IPS-18a (cell line): Measurements from ENCODE around the gene PTBP2.
"Not testable (repeated sequence)": the region's sequence is repeated elsewhere in the genome, so short reads cannot be mapped to it uniquely, and the experiment has no call there.

ENCODE experiments used
- H3K27ac ChIP-seq: one replicate; pipeline ENCODE4 v1.5.1; 2013; ENCODE audit warnings: low read length
- H3K27me3 ChIP-seq: one replicate; pipeline ENCODE4 v1.6.1; 2013; ENCODE audit warnings: mild to moderate bottlenecking, low read length; ENCODE audit not compliant: control insufficient read depth, insufficient read depth
- H3K36me3 ChIP-seq: one replicate; pipeline ENCODE4 v1.6.1; 2013; ENCODE audit warnings: low read depth, low read length; ENCODE audit not compliant: control insufficient read depth
- H3K4me1 ChIP-seq: one replicate; pipeline ENCODE4 v1.6.1; 2013; ENCODE audit warnings: low read depth, low read length; ENCODE audit not compliant: control insufficient read depth
- H3K4me3 ChIP-seq: one replicate; pipeline ENCODE4 v1.5.1; 2013; ENCODE audit warnings: low read length
- H3K9ac ChIP-seq: one replicate; pipeline ENCODE4 v1.6.1; 2013; ENCODE audit warnings: mild to moderate bottlenecking, low read length, moderate library complexity
- H3K9me3 ChIP-seq: one replicate; pipeline ENCODE4 v1.6.1; 2013; ENCODE audit warnings: low read depth, low read length; ENCODE audit not compliant: control insufficient read depth

PTBP2 gene

GRCh38 chr1:96772972-96773371, 51.4 kb downstream of the PTBP2 start:
- H3K4me3 ChIP-seq = no peak overlapping the region
- peaks cover 9% of the 10 kb centered on the region for H3K4me1 ChIP-seq
- no peaks in the 10 kb centered on the region for H3K27me3 ChIP-seq
- no peak overlapping the region for H3K9ac ChIP-seq
- peaks cover 57% of the 10 kb centered on the region for H3K36me3 ChIP-seq
- H3K9me3 ChIP-seq = no peaks in the 10 kb centered on the region
- no peak overlapping the region for H3K27ac ChIP-seq

GRCh38 chr1:96782206-96782605, 60.6 kb downstream of the PTBP2 start:
- Histone ChIP-seq H3K9ac (no peak overlapping the region), H3K4me1 (no peaks in the 10 kb centered on the region), H3K27me3 (no peaks in the 10 kb centered on the region), H3K27ac (no peak overlapping the region), H3K36me3 (peaks cover 93% of the 10 kb centered on the region), H3K9me3 (no peaks in the 10 kb centered on the region), H3K4me3 (no peak overlapping the region)

GRCh38 chr1:96782856-96783255, 61.3 kb downstream of the PTBP2 start:
- Histone ChIP-seq H3K27ac (no peak overlapping the region), H3K4me3 (no peak overlapping the region), H3K9me3 (no peaks in the 10 kb centered on the region), H3K27me3 (no peaks in the 10 kb centered on the region), H3K9ac (no peak overlapping the region), H3K4me1 (no peaks in the 10 kb centered on the region), H3K36me3 (peaks cover 96% of the 10 kb centered on the region)

GRCh38 chr1:96790599-96790998, 69.0 kb downstream of the PTBP2 start:
- Histone ChIP-seq H3K36me3 (peaks cover 69% of the 10 kb centered on the region), H3K4me1 (no peaks in the 10 kb centered on the region), H3K9me3 (no peaks in the 10 kb centered on the region), H3K4me3 (no peak overlapping the region), H3K27ac (no peak overlapping the region), H3K27me3 (no peaks in the 10 kb centered on the region), H3K9ac (no peak overlapping the region)

- no peaks in the 10 kb centered on the region for H3K27me3 ChIP-seq
- no peak overlapping the region for H3K27ac ChIP-seq
- H3K4me1 ChIP-seq = no peaks in the 10 kb centered on the region
- no peaks in the 10 kb centered on the region for H3K9me3 ChIP-seq
- H3K36me3 ChIP-seq = peaks cover 54% of the 10 kb centered on the region
- H3K9ac ChIP-seq = no peak overlapping the region
- no peak overlapping the region for H3K4me3 ChIP-seq
Observed at GRCh38 chr1:96792220-96792619, 70.6 kb downstream of the PTBP2 start.

- peaks cover 18% of the 10 kb centered on the region for H3K36me3 ChIP-seq
Observed at GRCh38 chr1:96801696-96802095, 80.1 kb downstream of the PTBP2 start.

GRCh38 chr1:96804648-96805047, 83.1 kb downstream of the PTBP2 start:
- Histone ChIP-seq H3K4me1 (peaks cover 17% of the 10 kb centered on the region), H3K36me3 (peaks cover 39% of the 10 kb centered on the region), H3K27me3 (no peaks in the 10 kb centered on the region), H3K9me3 (no peaks in the 10 kb centered on the region), H3K4me3 (no peak overlapping the region), H3K9ac (no peak overlapping the region), H3K27ac (no peak overlapping the region)

More at GRCh38 chr1:96801696-96802095, 80.1 kb downstream of the PTBP2 start:
- not testable (repeated sequence) for H3K27ac ChIP-seq, H3K9me3 ChIP-seq, H3K9ac ChIP-seq, H3K4me3 ChIP-seq, H3K27me3 ChIP-seq
- H3K4me1 ChIP-seq = peaks cover 17% of the 10 kb centered on the region

GRCh38 chr1:96808191-96808590, 86.6 kb downstream of the PTBP2 start:
- Histone ChIP-seq H3K4me1 (peaks cover 10% of the 10 kb centered on the region), H3K36me3 (peaks cover 54% of the 10 kb centered on the region), H3K27me3 (no peaks in the 10 kb centered on the region), H3K9ac (no peak overlapping the region), H3K27ac (no peak overlapping the region), H3K9me3 (no peaks in the 10 kb centered on the region), H3K4me3 (no peak overlapping the region)

- Histone ChIP-seq H3K4me1 (no peaks in the 10 kb centered on the region), H3K9ac (no peak overlapping the region), H3K36me3 (peaks cover 53% of the 10 kb centered on the region), H3K27me3 (no peaks in the 10 kb centered on the region), H3K27ac (no peak overlapping the region), H3K4me3 (no peak overlapping the region), H3K9me3 (no peaks in the 10 kb centered on the region)
Observed at GRCh38 chr1:96815914-96816313, 94.3 kb downstream of the PTBP2 start.

- Histone ChIP-seq H3K9me3 (no peaks in the 10 kb centered on the region), H3K4me1 (no peaks in the 10 kb centered on the region), H3K4me3 (no peak overlapping the region), H3K36me3 (peaks cover 23% of the 10 kb centered on the region), H3K9ac (no peak overlapping the region), H3K27me3 (no peaks in the 10 kb centered on the region), H3K27ac (no peak overlapping the region)
Observed at GRCh38 chr1:96820107-96820506, 98.5 kb downstream of the PTBP2 start.

GRCh38 chr1:96820671-96821070, 99.1 kb downstream of the PTBP2 start:
- H3K9me3 ChIP-seq = no peaks in the 10 kb centered on the region
- no peak overlapping the region for H3K4me3 ChIP-seq
- no peak overlapping the region for H3K27ac ChIP-seq
- no peaks in the 10 kb centered on the region for H3K27me3 ChIP-seq
- no peak overlapping the region for H3K9ac ChIP-seq
- no peaks in the 10 kb centered on the region for H3K4me1 ChIP-seq
- peaks cover 18% of the 10 kb centered on the region for H3K36me3 ChIP-seq

- Histone ChIP-seq H3K36me3 (no peaks in the 10 kb centered on the region), H3K4me3 (no peak overlapping the region)
Observed at GRCh38 chr1:96825231-96825630, 103.6 kb downstream of the PTBP2 start.

More at GRCh38 chr1:96825231-96825630, 103.6 kb downstream of the PTBP2 start:
- Histone ChIP-seq H3K9ac (no peak overlapping the region), H3K9me3 (no peaks in the 10 kb centered on the region), H3K27ac (no peak overlapping the region), H3K27me3 (no peaks in the 10 kb centered on the region), H3K4me1 (no peaks in the 10 kb centered on the region)
